IMR-90 (cell line): ENCODE measurements around the gene GCH1. TPM values are rescaled to one million over a fixed set of nuclear protein-coding genes. Genes with fewer than 3 reads are reported as not detected.
"Not testable (repeated sequence)": the region's sequence is repeated elsewhere in the genome, so short reads cannot be mapped to it uniquely, and the experiment has no call there.

Source experiments
- ATAC-seq: fragments of 200-7000 bp; cut with Tn5 transposase; 2 replicates; pipeline ENCODE4 v1.9.1; 2020; ENCODE audit warnings: low read depth, mild to moderate bottlenecking, moderate library complexity
- BruUV-seq: library from RNA; stranded (reverse); fragments of 400-500 nt; replicated peaks from 2 replicates; lab custom pipeline; 2021; lab: Mats Ljungman, UMichigan
- CTCF ChIA-PET: fragments of 300-600 bp; formaldehyde crosslinking; extraction: SDS; loops from one replicate; lab custom pipeline; 2021; ENCODE audit warnings: antibody characterized with exemption; lab: Yijun Ruan, JAX
- POLR2A ChIA-PET: fragments of 300-600 bp; sonication (Branson Sonifier 250); formaldehyde crosslinking; loops from one replicate; lab custom pipeline; 2022; ENCODE audit warnings: antibody characterized with exemption; ENCODE audit not compliant: unreplicated experiment; lab: Charles Lee
- DNase-seq: peaks from one replicate; pipeline ENCODE4 v3.0.0; 2013
- H2AFZ ChIP-seq: replicated peaks from 2 replicates; pipeline ENCODE3; 2013; ENCODE audit warnings: low read length, mild to moderate bottlenecking; ENCODE audit not compliant: poor library complexity
- H2AK5ac ChIP-seq: 2 replicates; pipeline ENCODE4 v1.6.1; 2013; ENCODE audit warnings: low read depth, low read length, inconsistent platforms
- H2AK9ac ChIP-seq: replicated peaks from 2 replicates; pipeline ENCODE3; 2013; ENCODE audit warnings: mild to moderate bottlenecking, low read depth, low read length, moderate library complexity; ENCODE audit not compliant: poor library complexity
- H2BK120ac ChIP-seq: 2 replicates; pipeline ENCODE4 v1.6.1; 2013; ENCODE audit warnings: low read depth, low read length, inconsistent platforms
- H2BK15ac ChIP-seq: 3 replicates; pipeline ENCODE4 v1.6.1; 2013; ENCODE audit warnings: low read depth, low read length, inconsistent platforms
- H2BK20ac ChIP-seq: 2 replicates; pipeline ENCODE4 v1.6.1; 2013; ENCODE audit warnings: low read depth, mild to moderate bottlenecking, inconsistent platforms, low read length, moderate library complexity
- H2BK5ac ChIP-seq: 2 replicates; pipeline ENCODE4 v1.6.1; 2013; ENCODE audit warnings: mild to moderate bottlenecking, low read depth, low read length, inconsistent platforms; ENCODE audit not compliant: poor library complexity, severe bottlenecking
- H3K14ac ChIP-seq: replicated peaks from 2 replicates; pipeline ENCODE4 v1.6.1; 2013; ENCODE audit warnings: low read depth, low read length, inconsistent platforms
- H3K18ac ChIP-seq: 2 replicates; pipeline ENCODE4 v1.6.1; 2013; ENCODE audit warnings: low read depth, low read length, control low read depth
- H3K23ac ChIP-seq: 2 replicates; pipeline ENCODE4 v1.6.1; 2013; ENCODE audit warnings: low read depth, low read length, inconsistent platforms
- H3K27ac ChIP-seq: 2 replicates; pipeline ENCODE4 v1.5.1; 2013; ENCODE audit warnings: mild to moderate bottlenecking, control low read depth, low read length; ENCODE audit not compliant: insufficient read depth
- H3K27me3 ChIP-seq: 2 replicates; pipeline ENCODE4 v1.6.1; 2013; ENCODE audit warnings: low read length; ENCODE audit not compliant: control insufficient read depth, insufficient read depth
- H3K36me3 ChIP-seq: 2 replicates; pipeline ENCODE4 v1.6.1; 2013; ENCODE audit warnings: low read length, mixed read lengths; ENCODE audit not compliant: control insufficient read depth, insufficient read depth
- H3K4ac ChIP-seq: 2 replicates; pipeline ENCODE4 v1.6.1; 2013; ENCODE audit warnings: low read depth, low read length, inconsistent platforms
- H3K4me1 ChIP-seq: 2 replicates; pipeline ENCODE4 v1.6.1; 2013; ENCODE audit warnings: low read length, mixed read lengths; ENCODE audit not compliant: control insufficient read depth, insufficient read depth
- H3K4me2 ChIP-seq: 2 replicates; pipeline ENCODE4 v1.6.1; 2013; ENCODE audit warnings: low read depth, mild to moderate bottlenecking, control low read depth, low read length, moderate library complexity
- H3K4me3 ChIP-seq: 2 replicates; pipeline ENCODE4 v1.5.1; 2013; ENCODE audit warnings: low read depth, mild to moderate bottlenecking, control low read depth, low read length, moderate library complexity; ENCODE audit not compliant: insufficient read depth
- H3K56ac ChIP-seq: 2 replicates; pipeline ENCODE4 v1.6.1; 2013; ENCODE audit warnings: low read length, inconsistent platforms; ENCODE audit not compliant: insufficient read depth; ENCODE audit errors: extremely low read depth
- H3K79me1 ChIP-seq, 2 experiments: 2 replicates each; pipeline ENCODE4 v1.6.1; 2013; ENCODE audit warnings: low read length in 2 of 2, inconsistent platforms in 1 of 2, low read depth in 1 of 2
- H3K9ac ChIP-seq: 2 replicates; pipeline ENCODE4 v1.6.1; 2013; ENCODE audit warnings: low read depth, low read length, control low read depth
- H3K9me1 ChIP-seq: 2 replicates; pipeline ENCODE4 v1.6.1; 2013; ENCODE audit warnings: low read length, inconsistent platforms; ENCODE audit not compliant: insufficient read depth
- H3K9me3 ChIP-seq: 2 replicates; pipeline ENCODE4 v1.6.1; 2013; ENCODE audit warnings: low read length; ENCODE audit not compliant: control insufficient read depth, insufficient read depth
- H4K20me1 ChIP-seq: 2 replicates; pipeline ENCODE4 v1.6.1; 2013; ENCODE audit warnings: low read length, inconsistent platforms; ENCODE audit not compliant: insufficient read depth
- H4K5ac ChIP-seq: 2 replicates; pipeline ENCODE4 v1.6.1; 2013; ENCODE audit warnings: mild to moderate bottlenecking, low read depth, low read length, control low read depth
- H4K8ac ChIP-seq, 2 experiments: 2 replicates each; pipeline ENCODE4 v1.6.1; 2013; ENCODE audit warnings: low read depth in 2 of 2, low read length in 2 of 2, control low read depth in 1 of 2, inconsistent platforms in 1 of 2
- H4K91ac ChIP-seq: 2 replicates; pipeline ENCODE4 v1.6.1; 2013; ENCODE audit warnings: low read depth, low read length, inconsistent platforms; ENCODE audit not compliant: insufficient read depth
- WGBS, 2 experiments: methylation state at CpG; one replicate each; pipeline versions ENCODE4 v1.1.5 to v1.1.7; 2013; ENCODE audit warnings: missing lambda C conversion rate in 2 of 2; ENCODE audit not compliant: insufficient read length in 1 of 2; ENCODE audit errors: extremely low coverage in 2 of 2; 5-methylcytosine and 5-hydroxymethylcytosine counted together
- dilution Hi-C: fragments of 300-500 bp; cut with HindIII; formaldehyde crosslinking; loops from one replicate; pipeline ENCODE4 v1.14.3; 2018; ENCODE audit warnings: low sequenced_read_pairs; ENCODE audit not compliant: unreplicated experiment
- in situ Hi-C: fragments of 300-500 bp; cut with MboI; formaldehyde crosslinking; loops from 3 replicates; pipeline ENCODE4 v1.14.3; 2019; ENCODE audit warnings: low sequenced_read_pairs, inconsistent platforms, mixed read lengths
- intact Hi-C: fragments of 100-400 bp; cut with micrococcal nuclease; formaldehyde crosslinking; loops from 2 replicates; pipeline ENCODE4 v1.10.0; 2022
- polyA plus RNA-seq, 3 experiments: library from polyadenylated mRNA; depleted of rRNA; stranded (reverse); fragments of >200 nt; gene quantifications; 2 replicates each; pipeline ENCODE4 v1.2.3, GENCODE V29; 2012; ENCODE audit warnings: low replicate concordance in 1 of 3
- total RNA-seq: library from RNA; depleted of rRNA; stranded (reverse); fragments of >200 nt; gene quantifications from 2 replicates; pipeline ENCODE4 v1.2.3, GENCODE V29; 2012

GCH1 gene
- total and polyA plus RNA-seq, 2 of the 4 experiments (the other 2 are of a cell fraction), result 0.54 to 0.74 TPM

DNA sequence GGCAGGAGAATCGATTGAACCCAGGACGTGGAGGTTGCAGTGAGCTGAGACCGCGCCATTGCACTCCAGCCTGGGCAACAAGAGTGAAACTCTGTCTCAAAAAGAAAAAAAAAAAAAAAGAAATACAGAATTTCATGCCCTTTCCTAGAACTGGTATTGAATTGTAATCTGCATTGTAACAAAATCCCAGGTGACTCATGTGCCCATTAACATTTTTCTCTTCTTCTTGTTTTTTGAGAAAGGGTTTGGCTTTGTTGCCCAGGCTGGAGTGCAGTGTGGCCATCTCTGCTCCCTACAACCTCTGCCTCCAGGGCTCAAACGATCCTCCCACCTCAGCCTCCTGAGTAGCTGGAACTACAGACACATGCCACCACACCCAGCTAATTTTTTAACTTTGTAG lies 23.9 kb upstream of the GCH1 start:
- H3K9me1 ChIP-seq, H2BK5ac ChIP-seq, BruUV-seq, H3K79me1 ChIP-seq, H3K4me2 ChIP-seq, in situ Hi-C loops, POLR2A ChIA-PET, ATAC-seq, H3K9me3 ChIP-seq, H4K91ac ChIP-seq, dilution Hi-C loops, H2BK120ac ChIP-seq, intact Hi-C loops, H4K8ac ChIP-seq, H2BK15ac ChIP-seq, H3K27me3 ChIP-seq, H4K5ac ChIP-seq, H3K4me3 ChIP-seq, H3K4ac ChIP-seq, H2BK20ac ChIP-seq, H3K27ac ChIP-seq, H3K9ac ChIP-seq, CTCF ChIA-PET, DNase-seq, H3K23ac ChIP-seq, H3K18ac ChIP-seq, H3K4me1 ChIP-seq, H2AK5ac ChIP-seq, H4K20me1 ChIP-seq, H2AK9ac ChIP-seq, H2AFZ ChIP-seq, H3K56ac ChIP-seq, H3K36me3 ChIP-seq, H3K14ac ChIP-seq: not testable (repeated sequence)
- whole genome bisulfite sequencing, 2 experiments, result no CpG with 5 or more reads among the region's 5 CpGs
